K562 (cell line): Measurements from ENCODE around the gene IL5. TPM values are rescaled to one million over a fixed set of nuclear protein-coding genes. Genes with fewer than 3 reads are reported as not detected.
"Not testable (repeated sequence)": the region's sequence is repeated elsewhere in the genome, so short reads cannot be mapped to it uniquely, and the experiment has no call there.

ENCODE experiments used
- ATAC-seq: fragments of 200-7000 bp; cut with Tn5 transposase; 3 replicates; pipeline ENCODE4 v1.9.1; 2020; ENCODE audit warnings: moderate library complexity
- BruUV-seq: library from RNA; stranded (reverse); fragments of 400-500 nt; replicated peaks from 2 replicates; lab custom pipeline; 2021; lab: Mats Ljungman, UMichigan
- CTCF ChIA-PET: fragments of 300-600 bp; formaldehyde crosslinking; extraction: SDS; loops from one replicate; lab custom pipeline; 2021; ENCODE audit warnings: low intra/inter-chr PET ratio; lab: Yijun Ruan, JAX
- POLR2A ChIA-PET: fragments of 300-600, 350-650 bp; sonication (Branson Sonifier 250); formaldehyde crosslinking; extraction: SDS; loops from one replicate; lab custom pipeline; 2021; ENCODE audit warnings: antibody characterized with exemption, inconsistent platforms; lab: Yijun Ruan, JAX
- DNase-seq, 4 experiments: peaks; one replicate each; pipeline versions ENCODE4 v3.0.0 to v3.0.0-alpha.2; 2011 to 2018; ENCODE audit warnings: low spot score in 3 of 4, mixed read lengths in 3 of 4; ENCODE audit errors: extremely low read depth in 1 of 4
- FAIRE-seq: peaks from 2 replicates; lab custom pipeline; 2011; peaks lifted over from hg19 to GRCh38; lab: Jason Lieb, UNC
- H2AFZ ChIP-seq: 2 replicates; pipeline ENCODE4 v1.6.0; 2011; ENCODE audit warnings: low read depth, low read length, control low read depth, inconsistent platforms
- H3K27ac ChIP-seq: fragments of 200-600 bp; 3 replicates; pipeline ENCODE4 v1.8.0; 2011; ENCODE audit warnings: low read depth, mild to moderate bottlenecking, control low read depth, inconsistent platforms, low read length, moderate library complexity, mixed read lengths; ENCODE audit errors: extremely low read depth
- H3K27me3 ChIP-seq, 2 experiments: fragments of 300-600 bp in 1 of 2; 2 replicates in 1 of 2; 3 replicates in 1 of 2; pipeline versions ENCODE4 v1.6.0 to v1.8.0; 2011; ENCODE audit warnings: inconsistent platforms in 2 of 2, low read length in 2 of 2, mild to moderate bottlenecking in 1 of 2, mixed read lengths in 1 of 2, moderate library complexity in 1 of 2; ENCODE audit not compliant: control insufficient read depth in 2 of 2, insufficient read depth in 2 of 2
- H3K36me3 ChIP-seq: fragments of 300-600 bp; 3 replicates; pipeline ENCODE4 v1.8.0; 2011; ENCODE audit warnings: mild to moderate bottlenecking, low read length, inconsistent platforms; ENCODE audit not compliant: control insufficient read depth, insufficient read depth
- H3K4me1 ChIP-seq, 2 experiments: fragments of 200-600 bp in 1 of 2; replicated peaks in 1 of 2; 2 replicates in 1 of 2; 3 replicates in 1 of 2; pipeline versions ENCODE4 v1.5.1 to v1.8.0; 2011; ENCODE audit warnings: inconsistent platforms in 2 of 2, low read length in 2 of 2, mild to moderate bottlenecking in 1 of 2, mixed read lengths in 1 of 2, moderate library complexity in 1 of 2; ENCODE audit not compliant: control insufficient read depth in 2 of 2, insufficient read depth in 2 of 2
- H3K4me2 ChIP-seq: 2 replicates; pipeline ENCODE4 v1.6.1; 2011; ENCODE audit warnings: low read length, control low read depth, inconsistent platforms, mixed read lengths; ENCODE audit not compliant: insufficient read depth
- H3K4me3 ChIP-seq: fragments of 200-600 bp; sonication (generic), shearing (Covaris generic); 2 replicates; pipeline ENCODE4 v1.5.1; 2016; ENCODE audit warnings: control low read depth, inconsistent platforms
- H3K79me2 ChIP-seq: fragments of 200-600 bp; 3 replicates; pipeline ENCODE4 v1.8.0; 2011; ENCODE audit warnings: low read length, inconsistent platforms; ENCODE audit not compliant: control insufficient read depth, insufficient read depth
- H3K9ac ChIP-seq, 2 experiments: 2 replicates each; pipeline versions ENCODE4 v1.6.0 to v1.6.1; 2011; ENCODE audit warnings: low read depth in 2 of 2, low read length in 2 of 2, control low read depth in 1 of 2, inconsistent platforms in 1 of 2, mild to moderate bottlenecking in 1 of 2, mixed read lengths in 1 of 2; ENCODE audit not compliant: insufficient read depth in 1 of 2
- H3K9me1 ChIP-seq: one replicate; pipeline ENCODE4 v1.6.0; 2011; ENCODE audit warnings: inconsistent platforms, mild to moderate bottlenecking, low read length, moderate library complexity; ENCODE audit not compliant: control insufficient read depth, insufficient read depth
- H3K9me3 ChIP-seq: replicated peaks from 2 replicates; pipeline ENCODE4 v1.5.1; 2011; ENCODE audit warnings: low read depth, low read length, inconsistent platforms; ENCODE audit not compliant: control insufficient read depth, insufficient read depth
- H4K20me1 ChIP-seq: replicated peaks from 2 replicates; pipeline ENCODE4 v1.6.1; 2011; ENCODE audit warnings: low read length, inconsistent platforms, mixed read lengths; ENCODE audit not compliant: control insufficient read depth, insufficient read depth
- ARID4B ChIP-seq: sonication (generic); formaldehyde crosslinking; IDR thresholded peaks from 2 replicates; pipeline ENCODE4 v1.8.0; 2022; ENCODE audit warnings: mild to moderate bottlenecking, missing genetic modification reagents
- HDAC3 ChIP-seq: fragments of 450-650 bp; IDR thresholded peaks from 2 replicates; pipeline ENCODE4 v1.6.1; 2018; ENCODE audit warnings: borderline replicate concordance, mild to moderate bottlenecking, moderate library complexity; ENCODE audit not compliant: partially characterized antibody
- SMC3 ChIP-seq: conservative IDR thresholded peaks from 2 replicates; pipeline ENCODE4 v1.6.1; 2011; ENCODE audit warnings: low read depth, low read length, improper control_type of control experiment; ENCODE audit not compliant: insufficient read depth
- TOE1 ChIP-seq, 2 experiments: fragments of 450-650 bp in 1 of 2; sonication (generic) in 1 of 2; formaldehyde crosslinking in 1 of 2; IDR thresholded peaks; 2 replicates each; pipeline versions ENCODE4 v1.7.1 to v1.8.0; 2016 to 2022; ENCODE audit warnings: borderline replicate concordance in 2 of 2, mild to moderate bottlenecking in 2 of 2, antibody characterized with exemption in 1 of 2, inconsistent platforms in 1 of 2, low read depth in 1 of 2, missing genetic modification reagents in 1 of 2, moderate library complexity in 1 of 2
- ZNF398 ChIP-seq: fragments of 250-450 bp; sonication (Bioruptor Pico); IDR thresholded peaks from 2 replicates; pipeline ENCODE4 v1.8.0; 2021; ENCODE audit warnings: moderate library complexity, mild to moderate bottlenecking, inconsistent platforms
- ZNF57 ChIP-seq: fragments of 450-650 bp; formaldehyde crosslinking; IDR thresholded peaks from 2 replicates; pipeline ENCODE4 v1.4.0; 2020; ENCODE audit warnings: mild to moderate bottlenecking, moderate library complexity
- WGBS: fragments of 100-300 bp; shearing (Covaris generic); methylation state at CpG from one replicate; pipeline ENCODE4 v1.1.6; 2016; ENCODE audit warnings: low coverage, mixed read lengths; ENCODE audit not compliant: insufficient coverage; ENCODE audit errors: missing lambda C conversion rate; 5-methylcytosine and 5-hydroxymethylcytosine counted together
- in situ Hi-C: fragments of 300-500 bp; cut with MboI; formaldehyde crosslinking; loops from 4 replicates; pipeline ENCODE4 v1.15.0; 2018; ENCODE audit warnings: inconsistent platforms, mixed read lengths
- intact Hi-C: fragments of 100-400 bp; cut with micrococcal nuclease; formaldehyde crosslinking; loops from 2 replicates; pipeline ENCODE4 v1.14.2; 2022
- polyA plus RNA-seq, 8 experiments: library from polyadenylated mRNA; depleted of rRNA in 4 of 8; stranded (reverse) in 5 of 8; unstranded in 3 of 8; fragments of >200 nt; fragmentation: Nextera tagmentation in 2 of 8; fragmentation: Illumina TruSeq in 1 of 8; extraction: Ambion mirVana in 2 of 8; extraction: Trizol in 1 of 8; gene quantifications; 2 replicates each; pipeline versions ENCODE4 v1.2.1 to v1.2.3, GENCODE V29; 2011 to 2014; ENCODE audit warnings: inconsistent platforms in 1 of 8, missing spikeins in 1 of 8
- total RNA-seq, 7 experiments: library from RNA; depleted of rRNA in 6 of 7; stranded (reverse); fragments of >200 nt in 6 of 7; fragmentation: Illumina TruSeq in 2 of 7; extraction: Trizol in 2 of 7; gene quantifications; 2 replicates each; pipeline versions ENCODE4 v1.2.1 to v1.2.3, GENCODE V29; 2011 to 2021; ENCODE audit warnings: low replicate concordance in 1 of 7

The IL5 gene
- total and polyA plus RNA-seq, 9 of the 15 experiments (the other 6 are each of a cell fraction or from before 2014, with no cell fraction given) = 0.44 TPM; not detected in 8

GRCh38 chr5:132566657-132567056 lies 23.3 kb upstream of the IL5 start (continued):
- no peak for TF ChIP-seq ZNF398 (CRISPR knock-in tag)
- TF ChIP-seq TOE1 (IDR thresholded peaks at IDR 0.05; ENCODE audit: borderline replicate concordance) = no peak
- TF ChIP-seq TOE1 (CRISPR knock-in tag; IDR thresholded peaks at IDR 0.05; ENCODE audit: borderline replicate concordance, low read depth) = no peak
- TF ChIP-seq ZNF57 (CRISPR knock-in tag) = no peak
- TF ChIP-seq SMC3 = no peak
- TF ChIP-seq ARID4B = no peak
- TF ChIP-seq HDAC3 = no peak

- in situ Hi-C loops, CTCF ChIA-PET, H3K27ac ChIP-seq, H3K4me3 ChIP-seq, H3K9me3 ChIP-seq, BruUV-seq, FAIRE-seq, H3K27me3 ChIP-seq, ATAC-seq, H3K9ac ChIP-seq, POLR2A ChIA-PET, H3K4me1 ChIP-seq, H3K9me1 ChIP-seq, H2AFZ ChIP-seq, intact Hi-C loops, H3K4me2 ChIP-seq, DNase-seq, H4K20me1 ChIP-seq: not testable (repeated sequence)
- WGBS = 93% methylated on average over 2 of the region's 2 CpGs
- Histone ChIP-seq H3K36me3 (peaks cover 94% of the 10 kb centered on the region), H3K79me2 (peaks cover 65% of the 10 kb centered on the region)
These were observed 21.2 kb upstream of the IL5 start for GRCh38 chr5:132564555-132564954.
